GOT3 (cell line): ENCODE data around the gene ZNF101.
"Not testable (repeated sequence)": the region's sequence is repeated elsewhere in the genome, so short reads cannot be mapped to it uniquely, and the experiment has no call there.

Experiments
- DNase-seq: peaks from one replicate; lab custom pipeline; 2025; ENCODE audit warnings: mixed read lengths; lab: John Stamatoyannopoulos, UW

Gene ZNF101

DNA sequence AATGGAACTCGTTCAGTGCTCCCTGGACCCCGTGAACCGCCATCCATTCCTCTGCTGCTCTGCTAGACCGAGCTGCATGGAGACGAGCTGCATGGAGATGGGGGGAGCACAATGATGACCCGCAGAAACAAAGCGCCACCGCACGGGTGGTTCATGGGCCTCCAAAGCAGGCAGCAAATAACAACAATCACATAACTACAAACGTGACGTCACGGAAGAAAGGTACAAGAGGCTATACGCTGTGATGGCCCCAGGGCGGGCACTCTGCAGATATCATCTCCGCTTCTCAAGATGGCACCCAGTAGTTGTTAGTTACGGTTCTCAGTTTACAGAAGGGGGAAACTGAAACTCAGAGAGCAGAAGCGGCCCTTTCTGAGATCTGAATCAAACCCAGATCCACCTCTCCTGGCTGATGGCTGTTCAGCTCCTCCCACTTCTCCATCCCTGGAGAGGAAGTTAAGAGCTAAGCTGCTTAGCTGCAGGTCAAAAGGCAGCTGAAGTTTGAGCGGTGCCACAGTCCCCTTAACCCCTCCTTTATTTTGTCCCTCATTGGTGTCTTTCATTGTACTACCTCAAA, 6.9 kb upstream of the ZNF101 start:
- DNase-seq, result no peak

DNA sequence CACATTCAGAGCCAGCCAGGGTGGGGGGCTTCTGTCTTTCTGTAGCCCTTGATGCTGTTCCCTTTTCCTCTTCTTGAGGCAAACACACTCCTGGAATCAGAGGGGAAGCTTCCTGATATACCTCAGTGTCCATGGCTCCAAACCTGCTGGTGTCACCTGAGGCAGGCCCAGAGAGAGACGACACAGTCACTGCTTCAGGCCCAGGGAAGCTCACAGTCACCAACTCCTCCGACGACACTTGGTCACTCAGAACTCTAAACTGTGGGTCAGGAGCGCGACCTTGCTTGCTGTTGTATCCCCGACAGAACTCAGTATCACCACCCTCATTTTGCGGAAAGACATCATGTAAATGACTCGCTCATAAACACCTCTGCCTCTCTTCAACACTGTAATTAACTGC, 6.3 kb upstream of the ZNF101 start:
- DNase-seq, result no peak

DNA sequence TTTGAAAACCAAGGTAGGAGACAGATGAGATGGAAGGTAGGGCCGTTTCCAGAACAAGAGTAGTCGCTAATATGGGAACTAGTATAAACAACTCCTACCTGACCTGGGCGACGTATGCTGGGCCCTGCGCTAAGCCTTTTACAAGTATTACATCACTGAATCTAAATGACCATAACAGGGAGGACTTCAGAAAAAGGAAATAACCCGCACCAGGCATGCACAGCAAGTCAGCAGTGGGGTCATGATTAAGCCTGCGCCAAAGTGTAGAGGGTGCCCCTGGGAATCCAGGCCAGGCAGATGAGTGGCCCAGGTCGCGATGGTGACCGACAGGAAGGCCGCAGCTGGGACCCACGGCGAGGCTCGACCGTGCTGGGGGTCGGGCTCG, 5.8 kb upstream of the ZNF101 start:
- DNase-seq, result no peak

DNA sequence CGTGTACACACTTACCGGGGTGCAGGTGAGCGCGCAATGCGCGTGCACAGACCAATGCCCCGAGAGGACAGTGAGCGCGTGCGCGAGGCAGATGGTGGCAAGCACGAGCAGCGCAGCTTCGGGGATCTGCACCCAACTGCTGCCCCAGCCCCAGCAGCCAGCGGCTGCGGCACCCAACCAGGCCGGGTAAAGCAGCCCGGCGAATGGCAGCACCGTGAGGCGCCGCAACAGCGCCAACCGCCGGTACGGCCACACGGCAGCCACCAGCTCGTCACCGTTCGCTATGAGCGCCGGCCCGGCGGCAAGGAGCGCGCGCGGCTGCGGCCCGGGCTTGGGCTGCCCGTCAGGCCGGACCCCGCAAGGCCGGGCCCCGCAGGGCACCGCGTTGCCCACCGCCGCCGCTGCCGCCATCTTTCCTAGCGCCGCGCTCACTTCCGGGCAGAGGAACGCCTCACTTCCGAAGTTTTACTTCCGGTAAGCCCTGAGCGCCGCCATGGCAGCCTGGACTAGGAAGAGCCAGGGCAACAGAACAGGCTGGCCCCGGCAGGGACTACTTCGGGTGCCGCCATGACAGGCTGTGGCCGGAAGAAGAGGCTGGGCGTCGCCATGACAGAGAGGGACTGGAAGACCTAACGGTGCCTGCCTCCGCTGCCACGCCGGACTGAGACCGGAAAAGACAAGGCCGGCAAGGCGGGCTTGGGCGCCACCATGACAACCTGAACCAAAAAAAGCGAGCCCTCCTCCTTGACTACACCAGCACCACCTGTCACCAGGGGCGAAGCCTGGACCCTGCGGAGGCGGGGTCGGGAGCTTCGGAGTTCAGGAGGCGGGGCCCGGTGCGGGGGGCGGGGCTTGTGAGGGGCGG, 5.2 kb upstream of the ZNF101 start, which contains the start of gene ATP13A1:
Gene ATP13A1 (minus strand): TSS at position 421 of the 865 bp plus-strand sequence. CDS start 10 bp downstream, at position 411.
- DNase-seq, result peak; percentile 90

DNA sequence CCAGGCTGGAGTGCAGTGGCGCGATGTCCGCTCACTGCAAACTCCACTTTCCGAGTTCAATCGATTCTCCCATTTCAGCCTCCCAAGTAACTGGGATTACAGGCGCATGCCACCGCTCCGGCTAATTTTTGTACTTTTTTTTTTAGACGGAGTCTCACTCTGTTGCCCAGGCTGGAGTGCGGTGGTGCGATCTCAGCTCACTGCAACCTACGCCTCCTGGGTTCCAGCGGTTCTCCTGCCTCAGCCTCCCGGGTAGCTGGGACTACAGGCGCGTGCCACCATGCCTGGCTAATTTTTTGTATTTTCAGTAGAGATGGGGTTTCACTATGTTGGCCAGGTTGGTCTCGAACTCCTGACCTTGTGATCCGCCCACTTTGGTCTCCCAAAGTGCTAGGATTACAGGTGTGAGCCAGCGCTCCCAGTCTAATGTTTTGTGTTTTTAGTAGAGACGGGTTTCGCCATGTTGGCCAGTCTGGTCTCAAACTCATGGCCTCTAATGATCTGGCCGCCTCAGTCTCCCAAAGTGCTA, 3.2 kb upstream of the ZNF101 start:
- not testable (repeated sequence) for DNase-seq

DNA sequence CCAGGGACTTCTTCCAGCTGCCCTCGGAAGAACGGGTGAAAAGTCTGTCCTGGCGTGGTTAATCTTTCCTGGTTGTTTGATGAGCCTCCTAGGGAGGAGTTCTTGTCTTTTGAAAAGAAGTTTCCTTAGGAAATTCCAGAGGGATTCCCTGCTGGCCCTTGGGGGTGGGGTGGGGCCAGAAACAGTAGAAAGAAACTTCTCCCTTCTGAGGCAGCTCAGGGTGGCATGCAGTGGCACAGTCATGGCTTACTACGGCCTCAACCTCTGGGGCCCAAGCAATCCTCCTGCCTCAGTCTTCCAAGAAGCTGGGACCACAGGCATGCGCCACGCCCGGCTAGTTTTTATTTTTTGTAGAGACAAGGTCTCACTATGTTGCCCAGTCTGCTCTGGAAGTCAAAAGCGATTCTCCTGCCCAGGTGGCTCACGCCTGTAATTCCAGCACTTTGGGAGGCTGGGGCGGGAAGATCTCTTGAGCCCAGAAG, 1.5 kb downstream of the ZNF101 start:
- DNase-seq, result no peak

DNA sequence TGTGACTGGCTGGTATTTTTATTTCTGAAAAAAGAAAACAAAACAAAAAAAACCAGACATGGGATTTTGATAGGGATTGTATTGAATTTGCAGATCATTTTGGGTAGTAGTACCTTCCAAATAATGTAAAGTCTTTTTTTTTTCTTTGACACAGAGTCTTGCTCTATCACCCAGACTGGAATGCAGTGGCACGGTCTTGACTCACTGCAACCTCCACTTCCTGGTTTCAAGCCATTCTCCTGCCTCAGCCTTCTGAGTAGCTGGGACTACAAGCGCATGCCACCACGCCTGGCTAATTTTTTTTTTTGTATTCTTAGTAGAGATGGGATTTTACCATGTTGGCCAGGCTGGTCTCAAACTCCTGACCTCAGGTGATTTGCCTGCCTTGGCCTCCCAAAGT, 4.2 kb downstream of the ZNF101 start:
- DNase-seq, result no peak

DNA sequence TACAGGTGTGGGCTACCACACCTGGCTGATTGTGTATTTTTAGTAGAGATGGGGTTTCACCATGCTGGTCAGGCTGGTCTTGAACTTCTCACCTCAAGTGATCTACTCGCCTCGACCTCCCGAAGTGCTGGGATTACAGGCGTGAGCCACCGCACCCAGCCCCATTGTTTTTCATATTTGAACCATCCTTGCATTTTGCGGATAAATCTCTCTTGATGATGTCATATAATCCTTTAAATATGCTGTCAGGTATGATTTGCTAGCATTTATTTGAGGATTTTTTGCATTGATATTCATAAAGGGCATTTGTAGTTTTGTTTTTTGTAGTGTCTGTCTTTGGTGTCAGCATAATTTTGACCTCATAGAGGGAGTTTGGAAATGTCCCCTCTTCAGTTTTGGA, 5.7 kb downstream of the ZNF101 start:
- no peak for DNase-seq

DNA sequence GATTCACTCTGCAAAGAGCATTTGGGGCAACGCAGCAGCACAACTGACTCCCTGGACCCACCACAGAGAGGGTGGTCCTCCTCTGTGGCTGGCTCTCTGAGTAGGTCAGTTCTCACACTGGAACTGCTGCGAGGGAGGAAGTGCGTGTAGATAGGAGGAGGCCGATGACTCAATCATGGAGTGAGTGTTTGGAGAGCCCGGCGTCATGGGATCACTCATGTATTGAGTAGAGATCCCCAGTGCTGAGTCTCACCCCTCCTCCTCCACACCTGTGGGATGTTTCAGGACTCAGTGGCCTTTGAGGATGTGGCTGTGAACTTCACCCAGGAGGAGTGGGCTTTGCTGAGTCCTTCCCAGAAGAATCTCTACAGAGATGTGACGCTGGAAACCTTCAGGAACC, 8.9 kb downstream of the ZNF101 start:
- no peak for DNase-seq

DNA sequence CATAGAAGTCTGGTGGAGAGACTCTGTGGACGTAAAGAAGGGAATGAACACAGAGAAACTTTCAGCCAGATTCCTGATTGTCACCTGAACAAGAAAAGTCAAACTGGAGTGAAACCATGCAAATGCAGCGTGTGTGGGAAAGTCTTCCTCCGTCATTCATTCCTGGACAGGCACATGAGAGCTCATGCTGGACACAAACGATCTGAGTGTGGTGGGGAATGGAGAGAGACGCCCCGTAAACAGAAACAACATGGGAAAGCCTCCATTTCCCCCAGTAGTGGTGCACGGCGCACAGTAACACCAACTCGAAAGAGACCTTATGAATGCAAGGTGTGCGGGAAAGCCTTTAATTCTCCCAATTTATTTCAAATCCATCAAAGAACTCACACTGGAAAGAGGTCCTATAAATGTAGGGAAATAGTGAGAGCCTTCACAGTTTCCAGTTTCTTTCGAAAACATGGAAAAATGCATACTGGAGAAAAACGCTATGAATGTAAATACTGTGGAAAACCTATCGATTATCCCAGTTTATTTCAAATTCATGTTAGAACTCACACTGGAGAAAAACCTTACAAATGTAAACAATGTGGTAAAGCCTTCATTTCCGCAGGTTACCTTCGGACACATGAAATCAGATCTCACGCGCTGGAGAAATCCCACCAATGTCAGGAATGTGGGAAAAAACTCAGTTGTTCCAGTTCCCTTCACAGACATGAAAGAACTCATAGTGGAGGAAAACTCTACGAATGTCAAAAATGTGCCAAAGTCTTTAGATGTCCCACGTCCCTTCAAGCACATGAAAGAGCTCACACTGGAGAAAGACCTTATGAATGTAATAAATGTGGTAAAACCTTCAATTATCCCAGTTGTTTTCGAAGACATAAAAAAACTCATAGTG, 10.8 kb downstream of the ZNF101 start:
- no peak for DNase-seq

DNA sequence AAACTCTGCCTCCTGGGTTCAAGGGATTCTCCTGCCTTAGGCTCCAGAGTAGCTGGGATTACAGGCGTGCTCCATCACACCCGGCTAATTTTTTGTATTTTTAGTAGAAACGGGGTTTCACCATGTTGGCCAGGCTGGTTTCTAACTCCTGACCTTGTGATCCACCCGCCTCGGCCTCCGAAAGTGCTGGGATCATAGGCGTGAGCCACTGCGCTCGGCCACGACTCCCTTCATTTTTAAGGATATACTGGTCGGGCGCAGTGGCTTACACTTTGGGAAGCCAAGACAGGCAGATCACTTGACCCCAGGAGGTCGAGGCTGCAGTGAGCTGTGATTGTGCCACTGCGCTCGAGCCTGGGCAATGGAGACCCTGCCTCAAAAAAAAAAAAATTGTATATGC, 17.5 kb downstream of the ZNF101 start:
- DNase-seq, result not testable (repeated sequence)

DNA sequence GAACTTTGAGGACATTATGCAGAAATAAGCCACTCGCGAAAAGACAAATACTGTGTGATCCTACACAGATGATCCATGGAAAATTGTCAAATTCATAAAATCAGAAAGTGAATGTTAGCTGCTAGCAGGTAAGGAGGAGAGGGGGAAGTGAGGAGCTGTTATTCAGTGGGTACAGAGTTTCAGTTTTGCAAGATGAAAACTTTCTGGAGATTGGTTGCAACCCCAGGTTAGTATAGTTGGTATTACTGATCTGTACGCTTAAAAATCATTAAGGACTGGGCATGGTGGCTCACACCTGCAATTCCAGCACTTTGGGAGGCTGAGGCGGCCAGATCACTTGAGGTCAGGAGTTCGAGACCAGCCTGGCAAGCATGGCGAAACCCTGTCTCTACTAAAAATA, 17.9 kb downstream of the ZNF101 start:
- DNase-seq, result no peak

DNA sequence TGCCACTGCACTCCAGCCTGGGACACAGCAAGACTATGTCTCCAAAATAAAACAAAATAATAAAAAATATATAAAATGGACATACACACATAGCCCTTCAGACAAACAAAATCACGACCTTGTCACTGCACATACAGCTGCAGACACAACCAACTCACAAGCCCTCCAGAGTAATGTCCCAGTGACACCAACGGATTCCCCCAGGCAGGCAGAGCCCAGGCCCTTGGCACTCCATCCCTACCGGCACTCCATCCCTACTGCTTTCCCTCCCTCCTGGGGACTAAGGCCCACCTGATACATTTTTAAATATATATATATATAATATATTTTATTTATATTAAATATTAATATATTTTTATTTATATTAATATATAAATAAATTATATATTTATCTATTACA, 18.5 kb downstream of the ZNF101 start:
- DNase-seq, result no peak

DNA sequence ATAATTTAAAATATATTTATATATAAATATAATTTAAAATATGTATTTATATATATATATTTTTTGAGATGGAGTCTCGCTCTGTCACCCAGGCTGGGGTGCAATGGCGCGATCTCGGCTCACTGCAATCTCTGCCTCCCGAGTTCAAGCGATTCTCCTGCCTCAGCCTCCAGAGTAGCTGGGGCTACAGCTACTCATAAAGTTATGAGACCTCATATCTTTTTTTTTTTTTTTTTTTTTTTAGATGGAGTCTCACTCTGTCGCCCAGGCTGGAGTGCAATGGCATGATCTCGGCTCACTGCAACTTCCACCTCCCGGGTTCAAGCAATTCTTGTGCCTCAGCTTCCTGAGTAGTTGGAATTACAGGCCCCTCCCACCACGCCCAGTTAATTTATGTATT, 20.4 kb downstream of the ZNF101 start:
- DNase-seq, result not testable (repeated sequence)

DNA sequence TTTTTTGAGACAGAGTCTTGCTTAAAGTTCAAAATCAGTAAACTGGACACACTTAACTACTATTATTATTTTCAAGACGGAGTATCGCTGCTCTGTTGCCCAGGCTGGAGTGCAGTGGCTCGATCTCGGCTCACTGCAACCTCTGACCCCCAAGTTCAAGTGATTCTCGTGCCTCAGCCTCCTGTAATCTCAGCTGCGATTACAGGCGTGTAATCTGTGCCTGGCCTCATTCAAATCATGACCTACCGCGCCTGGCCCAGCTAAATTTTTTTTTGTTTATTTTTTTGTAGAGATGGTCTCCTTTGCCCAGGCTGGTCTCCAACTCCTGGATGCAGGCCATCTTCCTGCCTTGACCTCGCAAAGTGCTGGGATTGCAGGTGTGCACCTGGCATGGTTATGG, 23.0 kb downstream of the ZNF101 start:
- DNase-seq, result no peak

DNA sequence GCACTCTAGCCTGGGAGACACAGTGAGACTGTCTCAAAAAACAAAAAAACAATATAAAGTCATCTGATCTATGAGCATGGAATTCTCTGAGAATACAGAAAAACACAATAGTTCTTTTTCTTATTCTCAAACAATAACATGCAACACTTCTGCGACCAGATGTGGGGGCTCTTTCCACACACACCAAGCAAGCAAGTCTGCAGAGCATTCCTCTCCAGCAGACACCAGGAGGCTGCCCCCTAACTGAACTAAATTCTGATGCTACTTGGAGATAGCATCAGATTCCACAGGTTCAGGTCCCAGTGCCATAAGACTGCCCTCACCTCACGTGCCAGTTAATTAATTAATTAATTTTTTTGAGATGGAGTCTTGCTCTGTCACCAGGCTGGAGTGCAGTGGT, 27.7 kb downstream of the ZNF101 start:
- no peak for DNase-seq

DNA sequence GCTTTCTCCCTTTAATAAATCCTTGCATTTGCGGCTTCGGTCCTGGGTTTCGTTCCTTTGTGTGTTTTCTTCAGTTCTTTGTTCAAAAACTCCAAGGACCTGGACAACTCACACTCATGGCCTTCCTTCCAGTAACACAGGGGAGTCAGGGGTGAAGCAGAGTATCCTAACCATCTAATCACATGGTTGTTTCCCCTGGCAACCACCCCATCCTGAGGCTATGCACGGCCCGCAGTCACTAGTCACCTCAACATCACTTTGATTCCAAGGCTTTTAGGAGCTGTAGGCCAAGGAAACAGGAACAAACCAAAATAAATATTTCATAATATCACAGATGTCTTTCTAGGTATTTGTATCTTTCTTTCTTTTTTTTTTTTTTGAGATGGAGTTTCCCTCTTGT, 28.9 kb downstream of the ZNF101 start:
- no peak for DNase-seq

DNA sequence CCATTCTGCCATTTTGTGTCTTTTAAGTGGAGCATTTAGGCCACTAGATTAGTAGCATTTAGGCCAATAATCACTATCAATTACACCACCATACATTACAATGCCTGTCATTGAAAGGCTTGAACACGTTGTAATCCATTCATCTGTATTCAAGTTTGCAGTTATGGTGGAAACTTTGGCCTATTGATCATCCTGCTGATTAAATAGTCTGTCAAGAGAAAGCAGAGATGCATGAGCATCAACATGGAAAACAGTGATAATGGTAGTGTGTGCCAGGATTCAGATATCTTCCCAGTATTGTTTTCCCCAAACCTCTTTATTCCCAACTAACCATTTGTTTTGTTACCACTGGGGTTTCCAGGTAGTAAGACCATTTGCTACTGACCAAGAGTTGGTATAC, 31.9 kb downstream of the ZNF101 start:
- not testable (repeated sequence) for DNase-seq

DNA sequence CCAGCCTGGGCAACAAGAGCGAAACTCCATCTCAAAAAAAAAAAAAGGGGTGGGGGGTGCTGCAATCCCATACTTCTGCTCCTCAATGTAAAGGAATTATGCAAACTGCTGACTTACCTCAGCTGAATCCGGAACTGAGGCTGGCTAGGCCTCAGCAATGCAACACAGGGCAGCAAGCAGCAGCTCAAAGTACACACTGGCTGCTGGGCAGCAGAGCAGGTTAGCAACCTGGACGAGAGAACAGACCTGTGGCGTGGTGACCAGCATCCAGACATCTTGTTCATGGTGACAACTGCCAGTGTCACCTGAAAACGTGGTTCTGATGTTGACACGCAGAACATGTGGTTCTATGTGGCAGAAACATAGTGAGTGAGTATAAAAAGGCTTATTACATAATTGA, 36.2 kb downstream of the ZNF101 start:
- no peak for DNase-seq

DNA sequence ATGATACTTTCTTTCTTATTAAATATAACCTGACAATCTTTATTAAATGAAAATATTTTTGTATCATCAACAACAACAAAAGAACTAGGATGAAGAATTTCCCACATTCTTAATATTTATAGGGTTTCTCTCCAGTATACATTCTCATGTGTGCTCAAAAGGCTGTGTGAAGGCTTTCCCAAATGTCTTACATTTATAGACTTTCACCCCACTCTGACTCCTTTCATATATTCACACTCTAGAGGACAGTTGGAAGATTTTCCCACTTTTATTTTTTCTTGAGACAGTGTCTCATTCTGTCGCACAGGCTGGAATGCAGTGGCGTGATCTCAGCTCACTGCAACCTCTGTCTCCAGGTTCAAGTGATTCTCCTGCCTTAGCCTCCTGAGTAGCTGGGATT, 41.9 kb downstream of the ZNF101 start:
- no peak for DNase-seq

DNA sequence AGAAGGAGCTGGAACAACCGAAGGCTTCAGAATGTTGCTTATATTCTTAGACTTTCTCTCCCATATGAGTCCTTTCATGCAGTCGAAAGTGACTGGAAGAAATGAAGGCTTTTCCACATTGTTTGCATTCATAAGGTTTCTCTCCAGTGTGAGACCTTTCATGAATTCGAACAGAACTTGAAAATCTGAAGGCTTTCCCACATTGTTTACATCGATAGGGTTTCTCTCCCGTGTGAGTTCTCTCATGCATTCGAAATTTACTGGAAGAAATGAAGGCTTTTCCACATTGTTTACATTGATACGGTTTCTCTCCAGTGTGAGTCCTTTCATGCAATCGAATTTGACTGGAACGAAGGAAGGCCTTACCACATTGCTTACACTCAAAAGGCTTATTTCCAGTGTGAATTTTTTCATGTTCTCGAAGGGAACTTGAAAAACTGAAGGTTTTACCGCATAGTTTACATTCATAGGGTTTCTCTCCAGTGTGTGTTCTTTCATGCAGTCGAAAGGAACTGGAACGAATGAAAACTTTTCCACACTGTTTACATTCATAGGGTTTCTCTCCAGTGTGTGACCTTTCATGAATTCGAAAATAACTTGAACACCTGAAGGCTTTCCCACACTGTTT, 42.8 kb downstream of the ZNF101 start:
- DNase-seq, result no peak
